DMS114 treated with DMSO at 0.1 percent for 48 hours (cell line): ENCODE measurements around the gene FUT6.
"Not testable (repeated sequence)": the region's sequence is repeated elsewhere in the genome, so short reads cannot be mapped to it uniquely, and the experiment has no call there.

Experiments used
- DNase-seq: peaks from one replicate; lab custom pipeline; 2025; ENCODE audit not compliant: unreplicated experiment; lab: John Stamatoyannopoulos, UW

FUT6 gene

GRCh38 chr19:5786593-5787408, 52.7 kb downstream of the FUT6 start:
- no peak for DNase-seq

- no peak for DNase-seq
Observed at GRCh38 chr19:5785423-5785822, 54.1 kb downstream of the FUT6 start.

GRCh38 chr19:5784581-5785147, 54.8 kb downstream of the FUT6 start, which contains the start of gene PRR22:
TSS of gene PRR22 (minus strand) at chr19:5784746. CDS start at chr19:5784660, 86 bp downstream.
- no peak for DNase-seq

GRCh38 chr19:5782945-5783919, 56.3 kb downstream of the FUT6 start:
- no peak for DNase-seq

- DNase-seq = no peak
Observed at GRCh38 chr19:5782322-5782721, 57.2 kb downstream of the FUT6 start.

- DNase-seq = not testable (repeated sequence)
Observed at GRCh38 chr19:5780916-5781315, 58.6 kb downstream of the FUT6 start.
